ENCODE data around the gene SLC17A5. TPM values are rescaled to one million over a fixed set of nuclear protein-coding genes. Genes with fewer than 3 reads are reported as not detected.

The SLC17A5 gene
- total and polyA plus RNA-seq, 2 donors (not counting 1 experiment from before 2014, with no cell fraction given) = 2.1 to 8.0 TPM

DNA sequence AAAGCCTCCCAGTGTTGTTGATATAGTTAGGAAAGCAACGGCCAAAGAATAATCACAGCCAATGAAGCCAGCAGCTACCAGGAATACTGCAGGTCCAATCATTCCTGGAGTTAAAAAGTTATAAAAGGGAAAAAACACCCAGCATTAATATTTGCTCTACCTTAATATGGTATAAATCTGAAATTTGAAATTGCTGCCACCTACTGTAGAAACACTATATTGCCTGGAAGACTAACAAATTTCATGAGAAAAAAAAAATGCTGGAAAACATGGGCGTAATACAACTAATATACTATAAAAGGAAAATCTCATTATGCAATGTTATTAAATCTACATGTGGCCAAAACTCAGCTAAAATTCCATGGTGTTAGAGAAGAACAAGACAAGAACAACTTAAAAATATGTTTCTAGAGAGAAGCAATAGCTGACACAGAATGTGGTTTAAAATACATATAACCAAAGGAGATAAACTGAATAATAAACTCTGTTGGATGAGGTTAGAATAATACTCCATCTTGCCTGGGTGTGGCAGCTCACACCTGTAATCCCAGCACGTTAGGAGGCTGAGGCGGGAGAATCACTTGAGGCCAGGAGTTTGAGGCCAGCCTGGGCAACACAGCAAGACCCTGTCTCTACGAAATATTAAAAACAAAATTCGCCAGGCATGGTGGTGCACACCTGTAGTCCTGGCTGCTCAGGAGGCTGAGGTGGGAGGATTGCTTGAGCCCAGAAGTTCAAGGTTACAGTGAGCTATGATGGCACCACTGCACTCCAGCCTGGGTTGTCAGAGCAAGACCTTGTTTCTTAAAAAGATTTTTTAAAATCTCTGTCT lies 43.1 kb downstream of the SLC17A5 start:
- no peak overlapping the region for H3K27ac ChIP-seq (ENCODE audit: low read length in 2 of 2)
- no peaks in the 10 kb centered on the region for H3K27me3 Mint-ChIP-seq
- TF ChIP-seq, protein P1, sequence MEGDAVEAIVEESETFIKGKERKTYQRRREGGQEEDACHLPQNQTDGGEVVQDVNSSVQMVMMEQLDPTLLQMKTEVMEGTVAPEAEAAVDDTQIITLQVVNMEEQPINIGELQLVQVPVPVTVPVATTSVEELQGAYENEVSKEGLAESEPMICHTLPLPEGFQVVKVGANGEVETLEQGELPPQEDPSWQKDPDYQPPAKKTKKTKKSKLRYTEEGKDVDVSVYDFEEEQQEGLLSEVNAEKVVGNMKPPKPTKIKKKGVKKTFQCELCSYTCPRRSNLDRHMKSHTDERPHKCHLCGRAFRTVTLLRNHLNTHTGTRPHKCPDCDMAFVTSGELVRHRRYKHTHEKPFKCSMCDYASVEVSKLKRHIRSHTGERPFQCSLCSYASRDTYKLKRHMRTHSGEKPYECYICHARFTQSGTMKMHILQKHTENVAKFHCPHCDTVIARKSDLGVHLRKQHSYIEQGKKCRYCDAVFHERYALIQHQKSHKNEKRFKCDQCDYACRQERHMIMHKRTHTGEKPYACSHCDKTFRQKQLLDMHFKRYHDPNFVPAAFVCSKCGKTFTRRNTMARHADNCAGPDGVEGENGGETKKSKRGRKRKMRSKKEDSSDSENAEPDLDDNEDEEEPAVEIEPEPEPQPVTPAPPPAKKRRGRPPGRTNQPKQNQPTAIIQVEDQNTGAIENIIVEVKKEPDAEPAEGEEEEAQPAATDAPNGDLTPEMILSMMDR (IDR thresholded peaks at IDR 0.05) = peak; percentile 81
- TF ChIP-seq EZH2 (IDR thresholded peaks at IDR 0.05; ENCODE audit: borderline replicate concordance, insufficient read depth, low read depth, low read length, poor library complexity, severe bottlenecking) = no peak
- H3K4me1 ChIP-seq (ENCODE audit: control insufficient read depth in 2 of 2, insufficient read depth in 2 of 2, low read length in 2 of 2) = peaks cover 0 to 5% of the 10 kb centered on the region in 2 donors
- intact Hi-C loops (cut with micrococcal nuclease) = loop anchor here (1.0 kb wide), 2 partner anchors 90 to 95 kb away; no protein-coding TSS in a partner anchor
- no peak overlapping the region for H2AFZ ChIP-seq (ENCODE audit: insufficient read depth, low read depth, low read length, poor library complexity, severe bottlenecking)
- WGBS (ENCODE audit: insufficient coverage) = 98% methylated on average over 4 of the region's 6 CpGs
- H3K4me2 ChIP-seq (replicated peaks; ENCODE audit: low read depth, low read length, poor library complexity, severe bottlenecking) = no peak overlapping the region
- CTCF ChIA-PET = interaction anchor here (0.6 to 10.6 kb wide), 26 partner anchors 9 to 1598 kb away, joined by 3 to 261 read pairs (median 5); partner anchors contain the start of genes EEF1A1, MTO1 and SLC17A5
- no peaks in the 10 kb centered on the region for H3K27me3 ChIP-seq (replicated peaks in 1 of 4; ENCODE audit: control extremely low read depth in 1 of 4, control insufficient read depth in 3 of 4, insufficient read depth in 4 of 4, low read length in 3 of 4)
- H3K9me3 Mint-ChIP-seq (ENCODE audit: insufficient read depth) = no peaks in the 10 kb centered on the region
- ATAC-seq (ENCODE audit: low read depth) (peak; percentile 63), DNase-seq (peak; percentile 73)
- H3K79me2 ChIP-seq (ENCODE audit: control insufficient read depth, insufficient read depth, low read length) = peaks cover 3% of the 10 kb centered on the region
- H3K9me3 ChIP-seq (ENCODE audit: control extremely low read depth in 1 of 3, control insufficient read depth in 2 of 3, insufficient read depth in 1 of 3, low read length in 2 of 3) = no peaks in the 10 kb centered on the region
- H3K27ac Mint-ChIP-seq = no peak overlapping the region
- H4K20me1 ChIP-seq (ENCODE audit: control insufficient read depth, insufficient read depth, low read length, poor library complexity, severe bottlenecking) = no peaks in the 10 kb centered on the region
- no peak overlapping the region for H3K4me3 Mint-ChIP-seq
- no peak overlapping the region for H3K4me3 ChIP-seq (ENCODE audit: control extremely low read depth in 1 of 5, extremely low read depth in 1 of 5, insufficient read depth in 1 of 5, low read depth in 2 of 5, low read length in 4 of 5)
- POLR2A ChIA-PET = interaction anchor here (0.9 to 3.0 kb wide), 7 partner anchors 25 to 97 kb away, joined by 3 to 11 read pairs (median 8); partner anchors contain the start of gene EEF1A1
- peaks cover 5% of the 10 kb centered on the region for H3K4me1 Mint-ChIP-seq
- no peak overlapping the region for H3K9ac ChIP-seq (ENCODE audit: low read length)
- peaks cover 5 to 26% of the 10 kb centered on the region in 2 experiments for H3K36me3 ChIP-seq (replicated peaks in 1 of 2; ENCODE audit: control extremely low read depth in 1 of 2, control insufficient read depth in 1 of 2, extremely low read depth in 1 of 2, insufficient read depth in 2 of 2, low read length in 1 of 2)

GRCh38 chr6:73608761-73609160 lies 45.0 kb downstream of the SLC17A5 start:
- Histone ChIP-seq H3K27me3 (replicated peaks in 1 of 4; ENCODE audit: control extremely low read depth in 1 of 4, control insufficient read depth in 3 of 4, insufficient read depth in 4 of 4, low read length in 3 of 4) (no peaks in the 10 kb centered on the region), H3K4me1 (ENCODE audit: control insufficient read depth in 2 of 2, insufficient read depth in 2 of 2, low read length in 2 of 2) (peaks cover 0 to 5% of the 10 kb centered on the region in 2 donors), H3K27ac (ENCODE audit: low read length in 2 of 2) (no peak overlapping the region), H3K9me3 (ENCODE audit: control extremely low read depth in 1 of 3, control insufficient read depth in 2 of 3, insufficient read depth in 1 of 3, low read length in 2 of 3) (no peaks in the 10 kb centered on the region), H3K4me2 (replicated peaks; ENCODE audit: low read depth, low read length, poor library complexity, severe bottlenecking) (no peak overlapping the region), H3K36me3 (replicated peaks in 1 of 2; ENCODE audit: control extremely low read depth in 1 of 2, control insufficient read depth in 1 of 2, extremely low read depth in 1 of 2, insufficient read depth in 2 of 2, low read length in 1 of 2) (peaks cover 0 to 17% of the 10 kb centered on the region in 2 experiments), H2AFZ (ENCODE audit: insufficient read depth, low read depth, low read length, poor library complexity, severe bottlenecking) (no peak overlapping the region), H4K20me1 (ENCODE audit: control insufficient read depth, insufficient read depth, low read length, poor library complexity, severe bottlenecking) (no peaks in the 10 kb centered on the region), H3K9ac (ENCODE audit: low read length) (no peak overlapping the region), H3K79me2 (ENCODE audit: control insufficient read depth, insufficient read depth, low read length) (peaks cover 3% of the 10 kb centered on the region), H3K4me3 (ENCODE audit: control extremely low read depth in 1 of 5, extremely low read depth in 1 of 5, insufficient read depth in 1 of 5, low read depth in 2 of 5, low read length in 4 of 5) (no peak overlapping the region)
- ATAC-seq (ENCODE audit: low read depth) = no peak
- Mint-ChIP-seq H3K27me3 (no peaks in the 10 kb centered on the region), H3K4me3 (no peak overlapping the region), H3K9me3 (ENCODE audit: insufficient read depth) (no peaks in the 10 kb centered on the region), H3K27ac (no peak overlapping the region), H3K4me1 (peaks cover 5% of the 10 kb centered on the region)
- intact Hi-C loops (cut with micrococcal nuclease) = no loop called here
- ChIA-PET CTCF (interaction anchor here (1.0 to 10.6 kb wide), 6 partner anchors 23 to 95 kb away, joined by 4 to 261 read pairs (median 20); partner anchors contain the start of gene EEF1A1), POLR2A (no interaction called here)
- DNase-seq = no peak
- TF ChIP-seq, protein P1 (IDR thresholded peaks at IDR 0.05) = no peak
- no peak for TF ChIP-seq EZH2 (IDR thresholded peaks at IDR 0.05; ENCODE audit: borderline replicate concordance, insufficient read depth, low read depth, low read length, poor library complexity, severe bottlenecking)
- WGBS (ENCODE audit: insufficient coverage) = 95% methylated on average over 4 of the region's 4 CpGs
